Gastroesophageal sphincter (tissue), 4 donors: ENCODE results near the gene SNED1. TPM values are rescaled to one million over a fixed set of nuclear protein-coding genes. Genes with fewer than 3 reads are reported as not detected.

Source experiments
- ATAC-seq: fragments of 150-250 bp; one replicate; pipeline ENCODE4 v1.9.1; 2016; ENCODE audit warnings: mild to moderate bottlenecking, moderate library complexity
- H3K27ac ChIP-seq, 4 donors: fragments of 200-600 bp; sonication (generic) in 3 of 4; 1 replicate in 3 of 4; 2 replicates in 1 of 4; pipeline ENCODE4 v1.5.1; 2016 to 2019
- H3K27me3 ChIP-seq: fragments of 200-600 bp; sonication (generic); one replicate; pipeline ENCODE4 v1.5.1; 2019
- H3K36me3 ChIP-seq, 2 donors: fragments of 200-600 bp; sonication (generic); one replicate each; pipeline ENCODE4 v1.5.1; 2019; ENCODE audit warnings: control low read depth in 1 of 2
- H3K4me1 ChIP-seq, 3 donors: fragments of 200-600 bp; sonication (generic); 1 replicate in 2 of 3; 2 replicates in 1 of 3; pipeline ENCODE4 v1.5.1; 2016 to 2019; ENCODE audit warnings: control low read depth in 2 of 3
- H3K4me3 ChIP-seq, 2 donors: fragments of 200-600 bp; sonication (generic); one replicate each; pipeline ENCODE4 v1.5.1; 2019; ENCODE audit warnings: mild to moderate bottlenecking in 1 of 2, moderate library complexity in 1 of 2
- H3K9me3 ChIP-seq, 3 donors: fragments of 200-600 bp; sonication (generic); one replicate each; pipeline ENCODE4 v1.5.1; 2017 to 2019; ENCODE audit warnings: control low read depth in 2 of 3
- CTCF ChIP-seq, 4 experiments: fragments of 200-600 bp in 2 of 4; fragments of 450-650 bp in 2 of 4; sonication (generic) in 1 of 4; IDR thresholded peaks; one replicate each; pipeline ENCODE4 v1.5.1; 2017 to 2019; ENCODE audit warnings: antibody characterized with exemption in 4 of 4, mild to moderate bottlenecking in 2 of 4, moderate library complexity in 2 of 4
- EP300 ChIP-seq: sonication (generic); formaldehyde crosslinking; IDR thresholded peaks from one replicate; pipeline ENCODE4 v1.6.1; 2017; ENCODE audit warnings: antibody characterized with exemption, mild to moderate bottlenecking
- POLR2A ChIP-seq, 2 donors: fragments of 450-650 bp; IDR thresholded peaks; one replicate each; pipeline ENCODE4 v1.6.1; 2017; ENCODE audit warnings: antibody characterized with exemption in 2 of 2, mild to moderate bottlenecking in 2 of 2, moderate library complexity in 1 of 2
- POLR2AphosphoS5 ChIP-seq: sonication (generic); formaldehyde crosslinking; IDR thresholded peaks from one replicate; pipeline ENCODE4 v1.6.1; 2017; ENCODE audit warnings: antibody characterized with exemption
- WGBS, 2 donors: methylation state at CpG; one replicate each; pipeline ENCODE4 v1.1.5; 2018; ENCODE audit warnings: low coverage in 1 of 2; 5-methylcytosine and 5-hydroxymethylcytosine counted together
- total RNA-seq, 4 donors: library from RNA; depleted of rRNA; stranded (reverse); fragments of >200 nt; gene quantifications; one replicate each; pipeline ENCODE4 v1.1.0, GENCODE V29; 2016

Gene SNED1
- total RNA-seq, 4 donors from 2014 or later: 8.3 to 29.9 (median 14.6) TPM

- Histone ChIP-seq H3K4me1 (peaks cover 0 to 29% (median 14%) of the 10 kb centered on the region in 3 donors), H3K27me3 (no peaks in the 10 kb centered on the region), H3K36me3 (peaks cover 0 to 4% of the 10 kb centered on the region in 2 donors), H3K4me3 (no peak overlapping the region), H3K27ac (no peak overlapping the region), H3K9me3 (peaks cover 0 to 22% (median 0%) of the 10 kb centered on the region in 3 donors)
- WGBS, 2 donors: 100% methylated on average over 1 of the region's 7 CpGs; no CpG with 5 or more reads in 1 of the 2 donors
- no peak for ATAC-seq
- no peak for TF ChIP-seq CTCF (IDR thresholded peaks at IDR 0.05)
- TF ChIP-seq EP300: no peak
- no peak for TF ChIP-seq POLR2A (IDR thresholded peaks at IDR 0.05)
- no peak for TF ChIP-seq POLR2AphosphoS5
These were observed 10.3 kb downstream of the SNED1 start for GRCh38 chr2:241008711-241009121.

- 83% methylated on average over 1 of the region's 2 CpGs; no CpG with 5 or more reads in 1 of the 2 donors for WGBS, 2 donors
- Histone ChIP-seq H3K36me3 (no peaks in the 10 kb centered on the region), H3K27me3 (no peaks in the 10 kb centered on the region), H3K4me1 (peaks cover 0 to 29% (median 14%) of the 10 kb centered on the region in 3 donors), H3K27ac (peak overlapping the region in 2 of 4 donors; percentile 65 to 74), H3K4me3 (no peak overlapping the region), H3K9me3 (peaks cover 0 to 17% (median 0%) of the 10 kb centered on the region in 3 donors)
- TF ChIP-seq CTCF (IDR thresholded peaks at IDR 0.05) (no peak), POLR2AphosphoS5 (no peak)
- no peak for ATAC-seq
These were observed 10.8 kb downstream of the SNED1 start for GRCh38 chr2:241009191-241009590.

GRCh38 chr2:241009601-241010530 lies 11.4 kb downstream of the SNED1 start:
- no peaks in the 10 kb centered on the region for H3K27me3 ChIP-seq
- peaks cover 0 to 29% (median 14%) of the 10 kb centered on the region in 3 donors for H3K4me1 ChIP-seq
- peak overlapping the region in 1 of 2 donors; percentile 45 for H3K4me3 ChIP-seq
- H3K9me3 ChIP-seq: peaks cover 0 to 11% (median 0%) of the 10 kb centered on the region in 3 donors
- 0 to 72% methylated on average over 2 of the region's 28 CpGs for WGBS, 2 donors
- ATAC-seq: peak; percentile 61
- TF ChIP-seq EP300 (no peak), CTCF (IDR thresholded peaks at IDR 0.05) (no peak), POLR2AphosphoS5 (no peak), POLR2A (IDR thresholded peaks at IDR 0.05) (no peak)
- peak overlapping the region in 3 of 4 donors; percentile 51 to 74 (median 65) for H3K27ac ChIP-seq
- H3K36me3 ChIP-seq: no peaks in the 10 kb centered on the region

GRCh38 chr2:241010531-241011295 lies 12.3 kb downstream of the SNED1 start:
- Histone ChIP-seq H3K36me3 (no peaks in the 10 kb centered on the region), H3K9me3 (peaks cover 0 to 2% (median 0%) of the 10 kb centered on the region in 3 donors), H3K27me3 (no peaks in the 10 kb centered on the region), H3K4me1 (peaks cover 0 to 29% (median 14%) of the 10 kb centered on the region in 3 donors), H3K27ac (peak overlapping the region in 3 of 4 donors; percentile 51 to 74 (median 65)), H3K4me3 (peak overlapping the region in 1 of 2 donors; percentile 45)
- ATAC-seq: peak; percentile 13
- no CpG with 5 or more reads among the region's 12 CpGs for WGBS, 2 donors
- TF ChIP-seq EP300 (no peak), CTCF (IDR thresholded peaks at IDR 0.05) (no peak), POLR2A (IDR thresholded peaks at IDR 0.05) (no peak), POLR2AphosphoS5 (no peak)
